CD14-positive monocyte (primary cell): Measurements from ENCODE around the gene BIRC2. TPM values are rescaled to one million over a fixed set of nuclear protein-coding genes. Genes with fewer than 3 reads are reported as not detected.

Source experiments
- DNase-seq, 3 donors: peaks; one replicate each; pipeline ENCODE4 v3.0.0-alpha.2; 2011 to 2022
- H2AFZ ChIP-seq: 2 replicates; pipeline ENCODE4 v1.6.0; 2012; ENCODE audit warnings: mild to moderate bottlenecking, low read depth, low read length, inconsistent platforms; ENCODE audit not compliant: insufficient read depth, poor library complexity, severe bottlenecking
- H3K27ac ChIP-seq, 2 donors: 1 replicate in 1 of 2; 2 replicates in 1 of 2; pipeline ENCODE4 v1.5.1; 2012 to 2013; ENCODE audit warnings: low read length in 2 of 2, control low read depth in 1 of 2, inconsistent platforms in 1 of 2, low read depth in 1 of 2, mild to moderate bottlenecking in 1 of 2
- H3K27me3 ChIP-seq, 2 donors: one replicate each; pipeline versions ENCODE4 v1.6.0 to v1.6.1; 2011 to 2013; ENCODE audit warnings: low read length in 2 of 2; ENCODE audit not compliant: control insufficient read depth in 2 of 2, insufficient read depth in 2 of 2
- H3K36me3 ChIP-seq, 2 donors: replicated peaks in 1 of 2; 1 replicate in 1 of 2; 2 replicates in 1 of 2; pipeline versions ENCODE4 v1.5.1 to v1.6.1; 2012 to 2013; ENCODE audit warnings: low read length in 2 of 2, control low read depth in 1 of 2, inconsistent platforms in 1 of 2, mild to moderate bottlenecking in 1 of 2; ENCODE audit not compliant: insufficient read depth in 2 of 2, control insufficient read depth in 1 of 2
- H3K4me1 ChIP-seq, 2 donors: 1 replicate in 1 of 2; 2 replicates in 1 of 2; pipeline versions ENCODE4 v1.5.1 to v1.6.1; 2012 to 2013; ENCODE audit warnings: low read length in 2 of 2, control low read depth in 1 of 2, inconsistent platforms in 1 of 2, mild to moderate bottlenecking in 1 of 2, moderate library complexity in 1 of 2; ENCODE audit not compliant: insufficient read depth in 2 of 2, control insufficient read depth in 1 of 2
- H3K4me2 ChIP-seq: replicated peaks from 2 replicates; pipeline ENCODE3; 2012; ENCODE audit warnings: low read length, moderate library complexity, mild to moderate bottlenecking; ENCODE audit not compliant: poor library complexity, severe bottlenecking; ENCODE audit errors: extremely low read depth
- H3K4me3 ChIP-seq, 3 experiments: fragments of 200-600 bp in 1 of 3; sonication (generic) in 1 of 3; replicated peaks in 1 of 3; 1 replicate in 2 of 3; 2 replicates in 1 of 3; pipeline ENCODE4 v1.5.1; 2011 to 2013; ENCODE audit warnings: low read length in 3 of 3, mild to moderate bottlenecking in 3 of 3, control low read depth in 2 of 3, low read depth in 2 of 3, inconsistent platforms in 1 of 3, moderate library complexity in 1 of 3
- H3K79me2 ChIP-seq: 2 replicates; pipeline ENCODE4 v1.6.0; 2012; ENCODE audit warnings: mild to moderate bottlenecking, control low read depth, inconsistent platforms, low read length, moderate library complexity; ENCODE audit not compliant: insufficient read depth
- H3K9ac ChIP-seq: 2 replicates; pipeline ENCODE4 v1.6.0; 2017; ENCODE audit warnings: low read length, mild to moderate bottlenecking; ENCODE audit not compliant: insufficient read depth, poor library complexity, severe bottlenecking
- H3K9me3 ChIP-seq, 2 donors: replicated peaks in 1 of 2; 1 replicate in 1 of 2; 2 replicates in 1 of 2; pipeline versions ENCODE4 v1.5.1 to v1.6.1; 2012 to 2013; ENCODE audit warnings: low read length in 2 of 2, control low read depth in 1 of 2; ENCODE audit not compliant: control insufficient read depth in 1 of 2, insufficient read depth in 1 of 2
- H4K20me1 ChIP-seq: 2 replicates; pipeline ENCODE4 v1.6.0; 2012; ENCODE audit warnings: mild to moderate bottlenecking, low read length, control low read depth, moderate library complexity; ENCODE audit not compliant: insufficient read depth
- H3K27ac Mint-ChIP-seq, 7 donors: one replicate each; pipeline ENCODE4 v1.8.0; 2020; ENCODE audit warnings: mild to moderate bottlenecking in 7 of 7, mixed read lengths in 7 of 7, moderate library complexity in 6 of 7, inconsistent platforms in 2 of 7
- H3K27me3 Mint-ChIP-seq, 3 donors: one replicate each; pipeline ENCODE4 v1.8.0; 2021 to 2022; ENCODE audit warnings: low read depth in 3 of 3, mild to moderate bottlenecking in 3 of 3, mixed read lengths in 3 of 3, moderate library complexity in 3 of 3, inconsistent platforms in 1 of 3
- H3K36me3 Mint-ChIP-seq, 2 donors: one replicate each; pipeline ENCODE4 v1.8.0; 2020; ENCODE audit warnings: mixed read lengths in 2 of 2, inconsistent platforms in 1 of 2, mild to moderate bottlenecking in 1 of 2
- H3K4me1 Mint-ChIP-seq: one replicate; pipeline ENCODE4 v1.8.0; 2020; ENCODE audit warnings: mild to moderate bottlenecking, mixed read lengths
- H3K4me3 Mint-ChIP-seq, 2 donors: one replicate each; pipeline ENCODE4 v1.8.0; 2020; ENCODE audit warnings: mild to moderate bottlenecking in 2 of 2, mixed read lengths in 2 of 2, moderate library complexity in 1 of 2
- H3K9me3 Mint-ChIP-seq, 7 donors: one replicate each; pipeline ENCODE4 v1.8.0; 2020 to 2022; ENCODE audit warnings: mixed read lengths in 7 of 7, mild to moderate bottlenecking in 6 of 7, moderate library complexity in 6 of 7, inconsistent platforms in 2 of 7
- WGBS: methylation state at CpG from one replicate; pipeline ENCODE4 v1.1.5; 2013; ENCODE audit warnings: missing lambda C conversion rate; ENCODE audit not compliant: insufficient coverage; 5-methylcytosine and 5-hydroxymethylcytosine counted together
- intact Hi-C, 2 donors: fragments of 100-400 bp; cut with micrococcal nuclease; formaldehyde crosslinking; loops; one replicate each; pipeline versions ENCODE4 v1.15.0 to v1.15.1; 2023
- polyA plus RNA-seq, 3 donors: library from polyadenylated mRNA; depleted of rRNA in 1 of 3; unstranded in 2 of 3; stranded (reverse) in 1 of 3; fragments of 300-500 nt in 2 of 3; fragments of >200 nt in 1 of 3; fragmentation: Illumina TruSeq in 2 of 3; gene quantifications; 1 replicate in 2 of 3; 2 replicates in 1 of 3; pipeline ENCODE4 v1.2.3, GENCODE V29; 2012 to 2021
- small RNA-seq: library from RNA; depleted of rRNA; stranded (forward); fragments of <200 nt; gene quantifications from one replicate; pipeline ENCODE3, GENCODE V24; 2012; ENCODE audit warnings: low read depth; ENCODE audit not compliant: insufficient read length
- TF ChIP-seq, protein P1 (sequence below): fragments of 200-600 bp; IDR thresholded peaks from one replicate; pipeline ENCODE4 v1.8.0; 2022; ENCODE audit warnings: antibody characterized with exemption, mild to moderate bottlenecking

BIRC2 gene
- polyA plus RNA-seq, 3 donors: 25.3 to 54.7 (median 50.2) TPM

DNA sequence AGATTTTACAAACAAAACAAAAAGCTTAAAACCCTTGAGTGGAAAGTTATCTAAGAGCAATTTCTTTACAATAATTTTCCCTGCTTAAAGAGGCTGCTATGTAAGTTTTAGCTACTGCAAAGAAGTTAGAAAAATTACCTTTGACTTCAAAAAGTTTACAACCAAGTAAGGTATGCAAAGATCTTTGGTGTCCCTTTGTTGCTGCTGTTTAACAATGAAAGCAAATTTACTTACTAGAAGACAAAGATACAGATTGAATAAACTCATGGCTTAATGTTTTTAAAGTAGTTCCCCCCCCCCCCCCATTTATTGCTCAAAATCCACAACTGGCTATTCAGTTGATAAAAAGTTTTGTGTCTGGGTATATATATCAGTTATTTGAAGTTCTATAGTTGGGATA, 79.6 kb downstream of the BIRC2 start:
- TF ChIP-seq, protein P1, sequence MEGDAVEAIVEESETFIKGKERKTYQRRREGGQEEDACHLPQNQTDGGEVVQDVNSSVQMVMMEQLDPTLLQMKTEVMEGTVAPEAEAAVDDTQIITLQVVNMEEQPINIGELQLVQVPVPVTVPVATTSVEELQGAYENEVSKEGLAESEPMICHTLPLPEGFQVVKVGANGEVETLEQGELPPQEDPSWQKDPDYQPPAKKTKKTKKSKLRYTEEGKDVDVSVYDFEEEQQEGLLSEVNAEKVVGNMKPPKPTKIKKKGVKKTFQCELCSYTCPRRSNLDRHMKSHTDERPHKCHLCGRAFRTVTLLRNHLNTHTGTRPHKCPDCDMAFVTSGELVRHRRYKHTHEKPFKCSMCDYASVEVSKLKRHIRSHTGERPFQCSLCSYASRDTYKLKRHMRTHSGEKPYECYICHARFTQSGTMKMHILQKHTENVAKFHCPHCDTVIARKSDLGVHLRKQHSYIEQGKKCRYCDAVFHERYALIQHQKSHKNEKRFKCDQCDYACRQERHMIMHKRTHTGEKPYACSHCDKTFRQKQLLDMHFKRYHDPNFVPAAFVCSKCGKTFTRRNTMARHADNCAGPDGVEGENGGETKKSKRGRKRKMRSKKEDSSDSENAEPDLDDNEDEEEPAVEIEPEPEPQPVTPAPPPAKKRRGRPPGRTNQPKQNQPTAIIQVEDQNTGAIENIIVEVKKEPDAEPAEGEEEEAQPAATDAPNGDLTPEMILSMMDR: no peak
- Mint-ChIP-seq H3K9me3 (peaks cover 0 to 2% (median 0%) of the 10 kb centered on the region in 7 donors), H3K4me1 (peaks cover 38% of the 10 kb centered on the region), H3K27ac (peak overlapping the region in 1 of 7 donors; percentile 79), H3K36me3 (peaks cover 14 to 32% of the 10 kb centered on the region in 2 donors), H3K4me3 (no peak overlapping the region), H3K27me3 (peaks cover 0 to 1% (median 0%) of the 10 kb centered on the region in 3 donors)
- no peaks in the 10 kb centered on the region for H3K27me3 ChIP-seq
- H3K79me2 ChIP-seq: peaks cover 79% of the 10 kb centered on the region
- H3K4me2 ChIP-seq: peak overlapping the region; percentile 5
- no peaks in the 10 kb centered on the region for H3K9me3 ChIP-seq
- intact Hi-C loops: no loop called here
- no peak overlapping the region for H3K4me3 ChIP-seq
- H3K4me1 ChIP-seq: peaks cover 13 to 27% of the 10 kb centered on the region in 2 donors
- no peak for DNase-seq
- H2AFZ ChIP-seq: no peak overlapping the region
- peak overlapping the region in 1 of 2 donors; percentile 43 for H3K27ac ChIP-seq
- H3K9ac ChIP-seq: no peak overlapping the region
- H4K20me1 ChIP-seq: peaks cover 97% of the 10 kb centered on the region
- peaks cover 0 to 29% of the 10 kb centered on the region in 2 donors for H3K36me3 ChIP-seq

DNA sequence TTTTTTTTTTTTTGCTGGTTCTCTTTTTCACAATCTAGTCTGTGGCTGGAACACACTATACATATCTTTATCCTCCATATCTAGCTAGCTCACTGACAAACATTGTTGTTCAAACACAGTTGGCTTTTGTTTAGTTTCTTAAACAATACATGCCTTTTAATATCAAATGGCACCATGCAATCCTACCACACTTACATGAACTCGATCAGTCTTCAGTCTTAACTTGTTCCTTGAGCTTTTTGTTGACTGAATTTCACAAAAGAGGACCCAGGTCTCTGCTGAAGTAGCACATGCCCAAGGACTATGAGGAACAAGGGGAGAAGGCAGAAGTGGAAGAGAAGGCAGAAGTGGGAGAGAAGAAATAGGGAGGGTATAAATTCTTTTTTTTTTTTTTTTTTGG, 80.1 kb downstream of the BIRC2 start:
- Histone ChIP-seq H3K27me3 (no peaks in the 10 kb centered on the region), H3K27ac (peak overlapping the region; percentile 33 to 43)
- WGBS: no CpG with 5 or more reads among the region's 1 CpG

More for the DNA sequence above, 80.1 kb downstream of the BIRC2 start:
- peaks cover 78% of the 10 kb centered on the region for H3K79me2 ChIP-seq
- TF ChIP-seq, protein P1: no peak
- peaks cover 0 to 31% of the 10 kb centered on the region in 2 donors for H3K36me3 ChIP-seq
- peak; percentile 27 to 29 (median 28) for DNase-seq
- no peaks in the 10 kb centered on the region for H3K9me3 ChIP-seq
- peak overlapping the region; percentile 5 for H3K4me2 ChIP-seq
- peaks cover 94% of the 10 kb centered on the region for H4K20me1 ChIP-seq
- H3K4me1 ChIP-seq: peaks cover 13 to 27% of the 10 kb centered on the region in 2 donors
- no peak overlapping the region for H3K4me3 ChIP-seq
- H3K27ac Mint-ChIP-seq: peak overlapping the region; percentile 72 to 88 (median 79)
- H3K9me3 Mint-ChIP-seq: peaks cover 0 to 7% (median under 1%) of the 10 kb centered on the region in 7 donors
- no peak overlapping the region for H3K9ac ChIP-seq
- peaks cover 0 to 1% (median 0%) of the 10 kb centered on the region in 3 donors for H3K27me3 Mint-ChIP-seq
- peaks cover 40% of the 10 kb centered on the region for H3K4me1 Mint-ChIP-seq
- no peak overlapping the region for H2AFZ ChIP-seq
- intact Hi-C loops: no loop called here
- peaks cover 19 to 32% of the 10 kb centered on the region in 2 donors for H3K36me3 Mint-ChIP-seq
- H3K4me3 Mint-ChIP-seq: peak overlapping the region in 1 of 2 donors; percentile 39

Small RNA genes within 50 kb of the gene (small RNA-seq; reads per million reads assigned to genes)
- gene AP000942.3 (not detected), gene AP000942.4 (not detected), gene RNU6-952P (not detected)

Other genes starting within 250 kb of the BIRC2 start
- gene YAP1, start 236.8 kb upstream of the BIRC2 start, polyA plus RNA-seq: not detected
- 1 to 10 TPM; 3.0 to 9.8 (median 9.5) TPM for gene BIRC3, start 29.7 kb upstream of the BIRC2 start, polyA plus RNA-seq
- 100 to 1,000 TPM in 2 of 3 donors, 10 to 100 TPM in 1; 68.7 to 368 (median 263) TPM for gene TMEM123, start 105.6 kb downstream of the BIRC2 start, polyA plus RNA-seq
- gene MMP7, start 183.5 kb downstream of the BIRC2 start, polyA plus RNA-seq: not detected